Keratinocyte (primary cell): ENCODE data around the gene CNTLN. TPM values are rescaled to one million over a fixed set of nuclear protein-coding genes. Genes with fewer than 3 reads are reported as not detected.

Experiments used
- DNase-seq: peaks from one replicate; pipeline ENCODE4 v3.0.0-alpha.2; 2011; ENCODE audit warnings: low read depth, missing footprints, low spot score
- FAIRE-seq: peaks from 2 replicates; lab custom pipeline; 2011; peaks lifted over from hg19 to GRCh38; lab: Jason Lieb, UNC
- H2AFZ ChIP-seq: 2 replicates; pipeline ENCODE4 v1.6.0; 2012; ENCODE audit warnings: low read length, control low read depth, inconsistent platforms; ENCODE audit not compliant: control insufficient read depth
- H3K27ac ChIP-seq: 2 replicates; pipeline ENCODE4 v1.5.1; 2011; ENCODE audit warnings: low read length; ENCODE audit not compliant: control insufficient read depth, insufficient read depth
- H3K27me3 ChIP-seq: 3 replicates; pipeline ENCODE4 v1.6.0; 2011; ENCODE audit warnings: low read length; ENCODE audit not compliant: control insufficient read depth, insufficient read depth; ENCODE audit errors: extremely low read depth
- H3K36me3 ChIP-seq, 2 experiments: 2 replicates in 1 of 2; 3 replicates in 1 of 2; pipeline ENCODE4 v1.5.1; 2011; ENCODE audit warnings: low read length in 2 of 2, mild to moderate bottlenecking in 1 of 2; ENCODE audit not compliant: control insufficient read depth in 2 of 2, insufficient read depth in 2 of 2; ENCODE audit errors: extremely low read depth in 1 of 2
- H3K4me1 ChIP-seq: 3 replicates; pipeline ENCODE4 v1.5.1; 2011; ENCODE audit warnings: low read length; ENCODE audit not compliant: control insufficient read depth, insufficient read depth; ENCODE audit errors: extremely low read depth
- H3K4me2 ChIP-seq: 3 replicates; pipeline ENCODE4 v1.6.0; 2011; ENCODE audit warnings: low read depth, low read length; ENCODE audit not compliant: control insufficient read depth, insufficient read depth; ENCODE audit errors: extremely low read depth
- H3K4me3 ChIP-seq, 3 experiments: fragments of 200-600 bp in 1 of 3; sonication (generic) in 1 of 3; 2 replicates in 2 of 3; 3 replicates in 1 of 3; pipeline ENCODE4 v1.5.1; 2011 to 2016; ENCODE audit warnings: low read length in 3 of 3, mild to moderate bottlenecking in 3 of 3, control low read depth in 2 of 3, inconsistent platforms in 1 of 3, low read depth in 1 of 3, mixed read lengths in 1 of 3, mixed run types in 1 of 3, moderate library complexity in 1 of 3; ENCODE audit not compliant: control insufficient read depth in 2 of 3, insufficient read depth in 2 of 3; ENCODE audit errors: extremely low read depth in 1 of 3
- H3K79me2 ChIP-seq: 2 replicates; pipeline ENCODE4 v1.6.0; 2012; ENCODE audit warnings: low read length; ENCODE audit not compliant: control insufficient read depth, insufficient read depth
- H3K9ac ChIP-seq: 3 replicates; pipeline ENCODE4 v1.6.0; 2011; ENCODE audit warnings: low read length; ENCODE audit not compliant: control insufficient read depth, insufficient read depth; ENCODE audit errors: extremely low read depth
- H3K9me1 ChIP-seq: 3 replicates; pipeline ENCODE4 v1.6.0; 2011; ENCODE audit warnings: low read length; ENCODE audit not compliant: control insufficient read depth, insufficient read depth; ENCODE audit errors: extremely low read depth
- H3K9me3 ChIP-seq: 2 replicates; pipeline ENCODE4 v1.5.1; 2012; ENCODE audit warnings: low read depth, low read length; ENCODE audit not compliant: control insufficient read depth
- H4K20me1 ChIP-seq: 3 replicates; pipeline ENCODE4 v1.6.0; 2011; ENCODE audit warnings: low read length; ENCODE audit not compliant: control insufficient read depth, insufficient read depth; ENCODE audit errors: extremely low read depth
- EZH2 ChIP-seq: IDR thresholded peaks from one replicate; pipeline ENCODE4 v1.6.1; 2012; ENCODE audit warnings: inconsistent platforms, mild to moderate bottlenecking, low read length, moderate library complexity
- dilution Hi-C: fragments of 300-500 bp; cut with MboI; formaldehyde crosslinking; loops from one replicate; pipeline ENCODE4 v1.7.0; 2020; ENCODE audit warnings: low sequenced_read_pairs; ENCODE audit not compliant: extremely low pct_ligation_motif_present
- polyA plus RNA-seq, 5 experiments: library from polyadenylated mRNA; depleted of rRNA in 3 of 5; stranded (reverse) in 3 of 5; stranded (forward) in 1 of 5; unstranded in 1 of 5; fragments of >200 nt; gene quantifications; 1 replicate in 1 of 5; 2 replicates in 3 of 5; 3 replicates in 1 of 5; pipeline versions ENCODE4 v1.2.1 to v1.2.3, GENCODE V29; 2011 to 2012; ENCODE audit warnings: missing spikeins in 2 of 5, low read depth in 1 of 5, low replicate concordance in 1 of 5
- TF ChIP-seq, protein P1 (sequence below), 3 experiments: IDR thresholded peaks in 1 of 3; conservative IDR thresholded peaks in 1 of 3; optimal IDR thresholded peaks in 1 of 3; 2 replicates in 2 of 3; 3 replicates in 1 of 3; pipeline versions ENCODE3 to v1.5.1; 2011; ENCODE audit warnings: low read length in 3 of 3, mild to moderate bottlenecking in 3 of 3, moderate library complexity in 2 of 3, control low read depth in 1 of 3, inconsistent platforms in 1 of 3; ENCODE audit not compliant: insufficient read depth in 2 of 3; ENCODE audit errors: extremely low read depth in 1 of 3

The CNTLN gene
- polyA plus RNA-seq, 1 donor (not counting 4 experiments of a cell fraction or from before 2014, with no cell fraction given) = 2.4 TPM

DNA sequence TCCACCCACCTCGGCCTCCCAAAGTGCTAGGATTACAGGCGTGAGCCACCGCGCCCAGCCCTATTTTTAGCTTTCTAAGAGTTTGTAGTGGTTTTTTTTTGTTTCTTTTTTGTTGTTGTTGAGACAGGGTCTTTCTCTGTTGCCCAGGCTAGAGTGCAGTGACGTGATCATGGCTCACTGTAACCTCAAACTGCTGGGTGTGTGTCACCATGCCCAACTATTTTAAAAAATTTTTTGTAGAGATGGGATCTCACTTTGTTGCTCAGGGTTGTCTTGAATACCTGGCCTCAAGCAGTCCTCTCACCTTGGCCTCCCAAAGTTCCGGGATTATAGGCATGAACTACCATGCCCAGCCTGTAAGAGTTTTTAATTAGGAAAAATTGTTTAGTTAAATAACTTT is 298.7 kb downstream of the CNTLN start:
- no peak for TF ChIP-seq EZH2
- TF ChIP-seq, protein P1, sequence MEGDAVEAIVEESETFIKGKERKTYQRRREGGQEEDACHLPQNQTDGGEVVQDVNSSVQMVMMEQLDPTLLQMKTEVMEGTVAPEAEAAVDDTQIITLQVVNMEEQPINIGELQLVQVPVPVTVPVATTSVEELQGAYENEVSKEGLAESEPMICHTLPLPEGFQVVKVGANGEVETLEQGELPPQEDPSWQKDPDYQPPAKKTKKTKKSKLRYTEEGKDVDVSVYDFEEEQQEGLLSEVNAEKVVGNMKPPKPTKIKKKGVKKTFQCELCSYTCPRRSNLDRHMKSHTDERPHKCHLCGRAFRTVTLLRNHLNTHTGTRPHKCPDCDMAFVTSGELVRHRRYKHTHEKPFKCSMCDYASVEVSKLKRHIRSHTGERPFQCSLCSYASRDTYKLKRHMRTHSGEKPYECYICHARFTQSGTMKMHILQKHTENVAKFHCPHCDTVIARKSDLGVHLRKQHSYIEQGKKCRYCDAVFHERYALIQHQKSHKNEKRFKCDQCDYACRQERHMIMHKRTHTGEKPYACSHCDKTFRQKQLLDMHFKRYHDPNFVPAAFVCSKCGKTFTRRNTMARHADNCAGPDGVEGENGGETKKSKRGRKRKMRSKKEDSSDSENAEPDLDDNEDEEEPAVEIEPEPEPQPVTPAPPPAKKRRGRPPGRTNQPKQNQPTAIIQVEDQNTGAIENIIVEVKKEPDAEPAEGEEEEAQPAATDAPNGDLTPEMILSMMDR (optimal IDR thresholded peaks at IDR 0.05 in 1 of 3, IDR thresholded peaks at IDR 0.05 in 1 of 3, conservative IDR thresholded peaks at IDR 0.05 in 1 of 3; ENCODE audit: extremely low read depth in 1 of 3, insufficient read depth in 2 of 3, low read length in 3 of 3) = no peak
- Histone ChIP-seq H3K4me1 (no peaks in the 10 kb centered on the region), H4K20me1 (no peaks in the 10 kb centered on the region), H3K27me3 (no peaks in the 10 kb centered on the region), H3K4me2 (no peak overlapping the region), H3K27ac (no peak overlapping the region), H3K79me2 (no peaks in the 10 kb centered on the region), H3K4me3 (no peak overlapping the region), H3K36me3 (no peaks in the 10 kb centered on the region), H2AFZ (no peak overlapping the region), H3K9me3 (no peaks in the 10 kb centered on the region), H3K9ac (no peak overlapping the region), H3K9me1 (no peaks in the 10 kb centered on the region)
- DNase-seq = no peak
- dilution Hi-C loops = no loop called here
- FAIRE-seq = no peak

DNA sequence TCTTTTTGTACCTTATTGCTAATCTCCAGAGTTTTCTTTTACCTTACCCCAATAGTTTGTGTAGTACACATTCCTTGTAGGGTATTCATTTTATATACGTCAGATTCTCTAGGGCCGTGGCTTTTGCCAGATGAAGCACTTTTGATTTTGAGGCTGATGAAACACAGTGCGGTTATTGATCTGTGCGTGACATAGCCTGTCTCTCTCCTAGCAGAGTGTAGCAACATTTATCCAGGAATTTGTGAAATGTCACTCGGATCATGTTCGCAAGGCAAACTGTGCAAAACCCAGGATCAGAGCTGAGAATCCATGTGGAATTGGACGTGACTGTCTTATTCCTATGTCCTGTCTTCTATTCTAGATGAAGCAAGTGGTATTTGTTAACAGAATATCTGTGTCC is 302.0 kb downstream of the CNTLN start:
- Histone ChIP-seq H3K4me2 (no peak overlapping the region), H3K9me3 (no peaks in the 10 kb centered on the region), H4K20me1 (no peaks in the 10 kb centered on the region), H3K4me1 (no peaks in the 10 kb centered on the region), H3K27me3 (no peaks in the 10 kb centered on the region), H3K9me1 (no peaks in the 10 kb centered on the region), H3K27ac (no peak overlapping the region), H3K9ac (no peak overlapping the region), H3K4me3 (no peak overlapping the region), H3K79me2 (no peaks in the 10 kb centered on the region), H2AFZ (no peak overlapping the region), H3K36me3 (no peaks in the 10 kb centered on the region)
- TF ChIP-seq, protein P1 (optimal IDR thresholded peaks at IDR 0.05 in 1 of 3, IDR thresholded peaks at IDR 0.05 in 1 of 3, conservative IDR thresholded peaks at IDR 0.05 in 1 of 3; ENCODE audit: extremely low read depth in 1 of 3, insufficient read depth in 2 of 3, low read length in 3 of 3) = no peak
- no peak for TF ChIP-seq EZH2
- FAIRE-seq (no peak), DNase-seq (no peak)
- dilution Hi-C loops = no loop called here
